Cardiac muscle cell (in vitro differentiated cells and primary cell): Measurements from ENCODE around the gene NR1D1. TPM values are rescaled to one million over a fixed set of nuclear protein-coding genes. Genes with fewer than 3 reads are reported as not detected.

Experiments
- DNase-seq, 2 donors: peaks; one replicate each; pipeline versions ENCODE4 v3.0.0 to v3.0.0-alpha.2; 2010 to 2017; ENCODE audit warnings: low read depth in 1 of 2, low spot score in 1 of 2
- H3K27ac ChIP-seq: fragments of 200-600 bp; sonication (generic); 2 replicates; pipeline ENCODE4 v1.5.1; 2016
- H3K27me3 ChIP-seq: fragments of 200-600 bp; sonication (generic); 2 replicates; pipeline ENCODE4 v1.6.0; 2016; ENCODE audit warnings: control low read depth
- H3K36me3 ChIP-seq: fragments of 200-600 bp; sonication (generic); 2 replicates; pipeline ENCODE4 v1.5.1; 2016; ENCODE audit warnings: control low read depth
- H3K4me1 ChIP-seq: fragments of 200-600 bp; sonication (generic); 2 replicates; pipeline ENCODE4 v1.8.1; 2017; ENCODE audit warnings: low read depth, mild to moderate bottlenecking, mixed run types
- H3K4me3 ChIP-seq: fragments of 200-600 bp; sonication (generic); 2 replicates; pipeline ENCODE4 v1.5.1; 2016; ENCODE audit warnings: mild to moderate bottlenecking
- H3K9me3 ChIP-seq: fragments of 200-600 bp; sonication (generic); 2 replicates; pipeline ENCODE4 v1.5.1; 2017; ENCODE audit warnings: low read depth, mild to moderate bottlenecking, control low read depth
- CTCF ChIP-seq: IDR thresholded peaks from 2 replicates; pipeline ENCODE4 v1.5.1; 2012; ENCODE audit warnings: low read depth, mild to moderate bottlenecking, low read length
- polyA plus RNA-seq: library from polyadenylated mRNA; unstranded; fragments of >200 nt; fragmentation: Nextera tagmentation; extraction: Ambion mirVana; gene quantifications from 2 replicates; pipeline ENCODE4 v1.2.1, GENCODE V29; 2016
- total RNA-seq: library from RNA; depleted of rRNA; stranded (reverse); fragments of >200 nt; gene quantifications from 2 replicates; pipeline ENCODE4 v1.2.3, GENCODE V29; 2016

The NR1D1 gene
- total and polyA plus RNA-seq, 2 experiments from 2014 or later = 1.7 to 3.7 TPM

GRCh38 chr17:40095944-40096791 lies 4.2 kb downstream of the NR1D1 start:
- Histone ChIP-seq H3K27ac (no peak overlapping the region), H3K36me3 (peaks cover 5% of the 10 kb centered on the region), H3K4me3 (no peak overlapping the region), H3K27me3 (no peaks in the 10 kb centered on the region), H3K4me1 (peaks cover 21% of the 10 kb centered on the region), H3K9me3 (no peaks in the 10 kb centered on the region)
- DNase-seq = no peak
- no peak for TF ChIP-seq CTCF

GRCh38 chr17:40095351-40095943 lies 4.9 kb downstream of the NR1D1 start:
- H3K4me3 ChIP-seq = no peak overlapping the region
- H3K27me3 ChIP-seq = no peaks in the 10 kb centered on the region
- no peak overlapping the region for H3K27ac ChIP-seq
- peaks cover 20% of the 10 kb centered on the region for H3K4me1 ChIP-seq
- H3K9me3 ChIP-seq = no peaks in the 10 kb centered on the region
- no peak for DNase-seq
- no peak for TF ChIP-seq CTCF
- peaks cover 5% of the 10 kb centered on the region for H3K36me3 ChIP-seq

GRCh38 chr17:40094874-40095273 lies 5.5 kb downstream of the NR1D1 start:
- H3K36me3 ChIP-seq = peaks cover 5% of the 10 kb centered on the region
- peaks cover 20% of the 10 kb centered on the region for H3K4me1 ChIP-seq
- H3K9me3 ChIP-seq = no peaks in the 10 kb centered on the region
- no peak overlapping the region for H3K4me3 ChIP-seq
- TF ChIP-seq CTCF = no peak
- DNase-seq = no peak
- peak overlapping the region; percentile 70 for H3K27ac ChIP-seq
- no peaks in the 10 kb centered on the region for H3K27me3 ChIP-seq

- H3K27ac ChIP-seq = peak overlapping the region; percentile 70
- H3K4me1 ChIP-seq = peaks cover 16% of the 10 kb centered on the region
These were observed 6.7 kb downstream of the NR1D1 start for GRCh38 chr17:40093580-40094201.

More at GRCh38 chr17:40093580-40094201, 6.7 kb downstream of the NR1D1 start:
- H3K27me3 ChIP-seq = no peaks in the 10 kb centered on the region
- H3K4me3 ChIP-seq = no peak overlapping the region
- no peaks in the 10 kb centered on the region for H3K9me3 ChIP-seq
- DNase-seq = no peak
- peaks cover 5% of the 10 kb centered on the region for H3K36me3 ChIP-seq
- TF ChIP-seq CTCF = no peak
